NCI-H524 (cell line): ENCODE data around the gene ADH1B.
A peak's percentile ranks its signal among the peaks of the same experiment; 100 is the strongest.
"Not testable (repeated sequence)": the region's sequence is repeated elsewhere in the genome, so short reads cannot be mapped to it uniquely, and the experiment has no call there.

Source experiments
- DNase-seq, 2 experiments: peaks; one replicate each; lab custom pipeline; 2025; lab: John Stamatoyannopoulos, UW

ADH1B gene

DNA sequence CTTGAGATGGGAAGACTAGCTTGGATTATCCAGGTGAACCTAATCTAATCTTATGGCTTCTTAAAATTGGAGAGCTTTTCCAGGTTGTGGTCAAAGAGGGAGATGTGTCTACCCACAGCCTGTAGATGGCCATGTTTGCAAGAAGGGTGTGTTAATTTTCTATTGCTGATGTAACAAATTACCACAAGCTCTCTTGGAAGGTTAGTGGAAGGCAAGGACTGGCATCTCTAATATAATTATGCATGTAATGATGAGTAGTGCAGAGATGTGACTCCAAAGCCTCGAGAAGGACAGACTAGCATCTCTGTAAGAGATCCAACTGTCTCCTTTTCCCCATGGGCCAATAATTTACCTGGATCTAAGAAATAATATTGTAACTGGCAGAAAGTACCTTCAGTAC is 3.2 kb upstream of the ADH1B start:
- DNase-seq, result no peak

- DNase-seq, result peak; percentile 79 to 90
Measured at GRCh38 chr4:99323756-99324155, 2.6 kb upstream of the ADH1B start.

- not testable (repeated sequence) for DNase-seq
Measured at GRCh38 chr4:99317811-99318210, 3.4 kb downstream of the ADH1B start.

DNA sequence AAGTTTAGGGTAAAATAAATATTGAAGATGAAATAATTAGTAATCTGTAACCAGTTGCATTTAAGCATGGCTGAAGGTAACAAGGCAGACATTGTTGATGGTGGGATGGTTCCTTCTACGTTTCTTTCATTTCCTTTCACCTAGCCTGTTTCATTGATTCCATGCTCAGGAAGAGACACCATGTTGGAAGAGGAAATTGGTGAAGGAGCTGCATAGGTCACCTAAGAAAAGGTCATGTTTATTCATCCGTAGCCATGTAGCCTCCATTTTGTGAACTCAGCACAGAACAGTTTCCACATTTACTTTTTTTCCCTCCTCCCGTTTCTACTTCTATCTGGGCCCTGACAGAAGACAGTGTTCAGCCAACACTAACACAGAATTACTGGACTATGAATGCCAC is 3.8 kb downstream of the ADH1B start:
- no peak for DNase-seq

GRCh38 chr4:99315839-99316238 is 5.4 kb downstream of the ADH1B start:
- no peak for DNase-seq

DNA sequence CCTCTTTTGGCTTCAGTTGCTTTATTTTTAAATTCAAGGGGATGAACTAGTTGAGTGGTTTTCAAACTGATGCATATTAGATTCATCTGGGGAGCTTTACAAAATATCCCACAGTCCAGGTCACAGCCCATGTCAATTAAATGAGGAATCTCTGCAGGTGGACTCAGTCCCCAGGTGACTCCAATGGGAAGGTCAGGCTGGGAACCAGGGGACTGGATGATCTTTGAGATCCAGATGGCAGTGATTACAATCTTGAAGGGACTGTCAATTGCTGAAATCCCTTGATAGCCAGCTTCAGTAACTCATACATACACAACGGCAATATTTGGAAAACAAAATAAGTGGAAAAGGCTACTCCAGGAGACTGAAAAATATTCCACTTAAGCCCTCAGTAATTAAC is 7.0 kb downstream of the ADH1B start:
- no peak for DNase-seq

DNA sequence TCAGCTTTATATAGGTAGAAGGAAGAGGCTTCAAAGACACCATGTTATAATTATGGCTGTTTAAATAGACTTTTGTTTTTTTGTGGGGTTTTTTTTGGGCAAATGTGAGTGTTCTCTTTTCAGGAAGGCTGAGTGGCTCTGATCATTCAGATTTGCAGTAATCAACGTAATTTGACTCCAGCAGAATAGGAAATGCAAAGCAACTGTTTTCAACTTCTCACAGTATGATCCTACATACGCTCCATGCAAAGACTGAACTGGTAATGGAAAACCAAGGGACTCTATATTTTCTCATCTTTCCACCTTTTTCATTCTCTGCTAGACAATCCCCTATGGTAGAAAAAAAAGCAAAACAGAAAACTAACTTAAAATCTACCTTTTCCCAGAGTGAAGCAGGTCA is 10.8 kb downstream of the ADH1B start:
- no peak for DNase-seq

- no peak for DNase-seq
Measured at GRCh38 chr4:99305638-99306400, 15.4 kb downstream of the ADH1B start.

DNA sequence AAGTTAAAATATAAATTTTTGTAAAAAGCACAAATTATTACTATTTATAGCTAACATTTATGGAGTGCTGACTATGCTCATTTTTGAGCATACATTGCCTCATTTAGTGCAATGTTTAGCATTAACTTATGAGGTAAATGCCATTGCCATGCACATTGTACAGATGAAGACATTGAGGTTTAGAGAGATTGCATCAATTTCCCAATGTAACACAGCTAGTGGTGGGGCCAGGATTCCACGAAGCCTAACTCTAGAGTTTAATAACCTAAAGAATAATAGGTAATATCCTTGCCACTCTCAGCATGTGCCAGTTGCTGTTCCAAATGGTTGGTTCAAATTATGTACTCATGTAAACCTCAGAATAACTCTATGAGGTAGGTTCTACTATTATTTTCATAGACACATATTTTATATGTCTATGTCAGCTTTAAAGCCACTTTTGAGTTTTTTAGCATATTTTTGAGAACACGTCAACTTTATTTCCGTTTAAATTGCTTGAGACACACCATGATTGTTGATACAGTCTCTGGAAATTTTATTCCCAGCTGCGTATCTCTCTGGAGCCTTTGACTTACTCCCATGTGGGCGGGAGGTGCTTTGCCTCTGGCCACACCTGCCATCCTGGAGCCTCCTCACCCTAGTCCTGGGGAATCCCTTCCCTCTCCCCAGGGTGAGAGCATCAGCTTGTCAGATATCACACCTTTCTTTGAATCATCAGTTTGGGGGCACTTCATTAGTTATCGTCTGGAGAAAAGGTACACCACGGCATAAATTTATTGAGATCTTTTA is 19.6 kb downstream of the ADH1B start:
- DNase-seq, result no peak

GRCh38 chr4:99300934-99301333 is 20.3 kb downstream of the ADH1B start:
- DNase-seq, result peak; percentile 35 to 75

GRCh38 chr4:99293357-99293756 is 27.8 kb downstream of the ADH1B start:
- DNase-seq, result no peak

DNA sequence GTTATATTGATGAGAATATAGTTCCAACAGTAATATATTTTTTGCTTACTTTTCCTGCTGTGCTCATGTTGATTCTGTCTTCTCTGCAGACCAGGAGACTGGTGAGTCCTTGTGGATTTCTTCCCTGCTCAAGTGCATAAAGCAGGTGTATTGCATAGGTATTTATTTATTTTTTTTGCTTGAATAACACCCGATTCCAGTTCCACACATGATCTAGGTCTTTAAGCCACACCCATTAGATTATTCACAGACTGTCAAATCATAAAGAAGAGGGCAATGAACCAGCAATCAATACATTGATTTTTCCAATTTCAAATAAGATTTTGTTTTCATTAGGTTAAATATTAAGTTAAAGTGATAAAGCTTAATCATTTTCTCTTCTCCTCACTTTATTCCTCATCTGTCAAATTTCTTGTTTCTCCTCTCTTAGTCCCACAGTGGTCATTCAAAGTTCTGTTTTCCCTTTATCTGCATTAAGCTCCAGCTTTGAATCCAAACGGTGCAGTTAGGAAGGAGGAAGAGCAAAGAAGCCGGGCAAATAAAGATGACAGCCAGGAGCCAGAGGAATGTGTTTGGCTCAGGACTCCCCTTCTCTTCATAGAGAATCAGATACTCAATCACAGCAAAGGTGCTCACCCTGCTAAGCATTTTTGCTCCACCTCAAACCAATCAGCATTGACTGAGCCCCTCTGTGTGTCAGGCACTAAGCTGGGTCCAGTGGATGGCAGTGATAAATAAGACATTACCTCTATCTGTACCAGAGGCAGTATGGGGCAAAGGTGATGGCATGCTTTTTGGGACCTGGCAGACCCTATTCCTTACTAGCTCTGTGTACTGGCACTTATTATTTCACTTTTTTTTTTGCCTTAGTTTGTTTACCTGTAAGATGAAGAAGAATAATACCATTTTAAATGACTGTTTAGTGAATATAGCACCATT is 30.1 kb downstream of the ADH1B start, which contains the start of gene ADH1A:
TSS of gene ADH1A (minus strand) at position 138 of the 939 bp plus-strand sequence. CDS start at position 67, 71 bp downstream.
- no peak for DNase-seq

- no peak for DNase-seq
Measured at GRCh38 chr4:99285387-99285786, 35.8 kb downstream of the ADH1B start.

GRCh38 chr4:99282731-99283130 is 38.5 kb downstream of the ADH1B start:
- DNase-seq, result no peak

GRCh38 chr4:99281261-99281660 is 39.9 kb downstream of the ADH1B start:
- no peak for DNase-seq

- DNase-seq, result no peak
Measured at GRCh38 chr4:99276417-99276816, 44.8 kb downstream of the ADH1B start.

GRCh38 chr4:99275885-99276284 is 45.3 kb downstream of the ADH1B start:
- DNase-seq, result no peak

DNA sequence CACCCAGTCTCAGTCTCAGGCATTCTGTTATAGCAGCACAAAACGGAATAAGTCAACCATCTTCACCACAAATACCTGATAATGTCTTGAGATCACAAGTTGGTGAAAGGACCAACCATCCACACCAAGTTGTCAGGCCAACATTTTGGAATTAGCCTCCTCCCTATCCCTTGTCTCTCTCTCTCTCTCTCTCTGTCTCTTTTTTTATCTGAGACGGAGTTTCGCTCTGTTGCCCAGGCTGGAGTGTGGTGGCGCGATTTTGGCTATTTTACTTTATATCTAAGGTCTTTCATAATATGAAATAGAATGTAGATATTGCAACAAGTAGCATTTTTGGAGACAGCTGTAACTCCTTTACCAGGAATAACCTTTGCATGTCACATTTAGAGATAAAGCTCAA is 46.2 kb downstream of the ADH1B start:
- no peak for DNase-seq

DNA sequence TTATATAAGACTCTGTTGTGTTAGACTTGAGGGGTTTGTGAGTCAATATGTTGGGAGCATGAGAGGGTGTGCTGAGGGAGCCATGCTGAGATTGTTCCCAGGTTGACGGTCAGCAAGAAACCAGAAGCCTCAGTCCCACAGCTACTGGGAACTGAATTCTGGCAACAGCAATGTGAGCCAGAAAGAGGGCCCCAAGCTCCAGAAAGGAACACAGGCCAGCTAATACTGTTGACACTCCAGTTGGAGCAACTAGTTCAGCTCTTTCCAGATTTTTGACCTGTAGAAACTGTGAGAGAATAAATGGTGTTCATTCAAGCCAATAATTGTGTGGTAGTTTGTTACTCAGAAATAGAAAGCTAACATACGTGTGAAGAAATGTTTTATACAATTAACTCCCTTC is 47.5 kb downstream of the ADH1B start:
- no peak for DNase-seq

DNA sequence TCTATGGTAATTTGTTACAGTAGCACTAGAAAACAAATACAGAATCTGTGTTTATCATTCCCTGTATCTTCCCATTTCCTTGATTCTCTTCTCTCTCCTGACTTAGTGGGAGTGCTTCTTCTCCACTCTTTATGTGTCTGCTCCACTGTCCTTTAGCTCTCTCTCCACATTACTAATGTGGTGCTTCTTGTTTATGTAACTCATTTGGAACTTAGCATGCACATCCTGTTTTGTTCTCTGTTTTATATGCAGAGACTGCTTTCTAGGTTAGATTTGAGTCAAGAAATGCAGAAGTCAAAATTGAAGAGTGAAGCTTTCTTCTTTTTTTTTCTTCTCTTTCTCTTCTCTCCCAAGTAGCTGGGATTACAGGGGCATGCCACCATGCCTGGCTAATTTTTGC is 56.3 kb downstream of the ADH1B start:
- no peak for DNase-seq
